IMR-90 (cell line): ENCODE results near the gene UPK1B. TPM values are rescaled to one million over a fixed set of nuclear protein-coding genes. Genes with fewer than 3 reads are reported as not detected.

ENCODE experiments used
- ATAC-seq: fragments of 200-7000 bp; cut with Tn5 transposase; 2 replicates; pipeline ENCODE4 v1.9.1; 2020; ENCODE audit warnings: low read depth, mild to moderate bottlenecking, moderate library complexity
- BruUV-seq: library from RNA; stranded (reverse); fragments of 400-500 nt; replicated peaks from 2 replicates; lab custom pipeline; 2021; lab: Mats Ljungman, UMichigan
- CTCF ChIA-PET: fragments of 300-600 bp; formaldehyde crosslinking; extraction: SDS; loops from one replicate; lab custom pipeline; 2021; ENCODE audit warnings: antibody characterized with exemption; lab: Yijun Ruan, JAX
- POLR2A ChIA-PET: fragments of 300-600 bp; sonication (Branson Sonifier 250); formaldehyde crosslinking; loops from one replicate; lab custom pipeline; 2022; ENCODE audit warnings: antibody characterized with exemption; ENCODE audit not compliant: unreplicated experiment; lab: Charles Lee
- DNase-seq: peaks from one replicate; pipeline ENCODE4 v3.0.0; 2013
- H2AFZ ChIP-seq: replicated peaks from 2 replicates; pipeline ENCODE3; 2013; ENCODE audit warnings: low read length, mild to moderate bottlenecking; ENCODE audit not compliant: poor library complexity
- H2AK5ac ChIP-seq: 2 replicates; pipeline ENCODE4 v1.6.1; 2013; ENCODE audit warnings: low read depth, low read length, inconsistent platforms
- H2AK9ac ChIP-seq: replicated peaks from 2 replicates; pipeline ENCODE3; 2013; ENCODE audit warnings: mild to moderate bottlenecking, low read depth, low read length, moderate library complexity; ENCODE audit not compliant: poor library complexity
- H2BK120ac ChIP-seq: 2 replicates; pipeline ENCODE4 v1.6.1; 2013; ENCODE audit warnings: low read depth, low read length, inconsistent platforms
- H2BK15ac ChIP-seq: 3 replicates; pipeline ENCODE4 v1.6.1; 2013; ENCODE audit warnings: low read depth, low read length, inconsistent platforms
- H2BK20ac ChIP-seq: 2 replicates; pipeline ENCODE4 v1.6.1; 2013; ENCODE audit warnings: low read depth, mild to moderate bottlenecking, inconsistent platforms, low read length, moderate library complexity
- H2BK5ac ChIP-seq: 2 replicates; pipeline ENCODE4 v1.6.1; 2013; ENCODE audit warnings: mild to moderate bottlenecking, low read depth, low read length, inconsistent platforms; ENCODE audit not compliant: poor library complexity, severe bottlenecking
- H3K14ac ChIP-seq: replicated peaks from 2 replicates; pipeline ENCODE4 v1.6.1; 2013; ENCODE audit warnings: low read depth, low read length, inconsistent platforms
- H3K18ac ChIP-seq: 2 replicates; pipeline ENCODE4 v1.6.1; 2013; ENCODE audit warnings: low read depth, low read length, control low read depth
- H3K23ac ChIP-seq: 2 replicates; pipeline ENCODE4 v1.6.1; 2013; ENCODE audit warnings: low read depth, low read length, inconsistent platforms
- H3K27ac ChIP-seq: 2 replicates; pipeline ENCODE4 v1.5.1; 2013; ENCODE audit warnings: mild to moderate bottlenecking, control low read depth, low read length; ENCODE audit not compliant: insufficient read depth
- H3K27me3 ChIP-seq: 2 replicates; pipeline ENCODE4 v1.6.1; 2013; ENCODE audit warnings: low read length; ENCODE audit not compliant: control insufficient read depth, insufficient read depth
- H3K36me3 ChIP-seq: 2 replicates; pipeline ENCODE4 v1.6.1; 2013; ENCODE audit warnings: low read length, mixed read lengths; ENCODE audit not compliant: control insufficient read depth, insufficient read depth
- H3K4ac ChIP-seq: 2 replicates; pipeline ENCODE4 v1.6.1; 2013; ENCODE audit warnings: low read depth, low read length, inconsistent platforms
- H3K4me1 ChIP-seq: 2 replicates; pipeline ENCODE4 v1.6.1; 2013; ENCODE audit warnings: low read length, mixed read lengths; ENCODE audit not compliant: control insufficient read depth, insufficient read depth
- H3K4me2 ChIP-seq: 2 replicates; pipeline ENCODE4 v1.6.1; 2013; ENCODE audit warnings: low read depth, mild to moderate bottlenecking, control low read depth, low read length, moderate library complexity
- H3K4me3 ChIP-seq: 2 replicates; pipeline ENCODE4 v1.5.1; 2013; ENCODE audit warnings: low read depth, mild to moderate bottlenecking, control low read depth, low read length, moderate library complexity; ENCODE audit not compliant: insufficient read depth
- H3K56ac ChIP-seq: 2 replicates; pipeline ENCODE4 v1.6.1; 2013; ENCODE audit warnings: low read length, inconsistent platforms; ENCODE audit not compliant: insufficient read depth; ENCODE audit errors: extremely low read depth
- H3K79me1 ChIP-seq, 2 experiments: 2 replicates each; pipeline ENCODE4 v1.6.1; 2013; ENCODE audit warnings: low read length in 2 of 2, inconsistent platforms in 1 of 2, low read depth in 1 of 2
- H3K9ac ChIP-seq: 2 replicates; pipeline ENCODE4 v1.6.1; 2013; ENCODE audit warnings: low read depth, low read length, control low read depth
- H3K9me1 ChIP-seq: 2 replicates; pipeline ENCODE4 v1.6.1; 2013; ENCODE audit warnings: low read length, inconsistent platforms; ENCODE audit not compliant: insufficient read depth
- H3K9me3 ChIP-seq: 2 replicates; pipeline ENCODE4 v1.6.1; 2013; ENCODE audit warnings: low read length; ENCODE audit not compliant: control insufficient read depth, insufficient read depth
- H4K20me1 ChIP-seq: 2 replicates; pipeline ENCODE4 v1.6.1; 2013; ENCODE audit warnings: low read length, inconsistent platforms; ENCODE audit not compliant: insufficient read depth
- H4K5ac ChIP-seq: 2 replicates; pipeline ENCODE4 v1.6.1; 2013; ENCODE audit warnings: mild to moderate bottlenecking, low read depth, low read length, control low read depth
- H4K8ac ChIP-seq, 2 experiments: 2 replicates each; pipeline ENCODE4 v1.6.1; 2013; ENCODE audit warnings: low read depth in 2 of 2, low read length in 2 of 2, control low read depth in 1 of 2, inconsistent platforms in 1 of 2
- H4K91ac ChIP-seq: 2 replicates; pipeline ENCODE4 v1.6.1; 2013; ENCODE audit warnings: low read depth, low read length, inconsistent platforms; ENCODE audit not compliant: insufficient read depth
- POLR2A ChIP-seq: IDR thresholded peaks from 2 replicates; pipeline ENCODE4 v1.6.1; 2012; ENCODE audit warnings: mild to moderate bottlenecking, low read depth, low read length
- WGBS, 2 experiments: methylation state at CpG; one replicate each; pipeline versions ENCODE4 v1.1.5 to v1.1.7; 2013; ENCODE audit warnings: missing lambda C conversion rate in 2 of 2; ENCODE audit not compliant: insufficient read length in 1 of 2; ENCODE audit errors: extremely low coverage in 2 of 2; 5-methylcytosine and 5-hydroxymethylcytosine counted together
- dilution Hi-C: fragments of 300-500 bp; cut with HindIII; formaldehyde crosslinking; loops from one replicate; pipeline ENCODE4 v1.14.3; 2018; ENCODE audit warnings: low sequenced_read_pairs; ENCODE audit not compliant: unreplicated experiment
- in situ Hi-C: fragments of 300-500 bp; cut with MboI; formaldehyde crosslinking; loops from 3 replicates; pipeline ENCODE4 v1.14.3; 2019; ENCODE audit warnings: low sequenced_read_pairs, inconsistent platforms, mixed read lengths
- intact Hi-C: fragments of 100-400 bp; cut with micrococcal nuclease; formaldehyde crosslinking; loops from 2 replicates; pipeline ENCODE4 v1.10.0; 2022
- polyA plus RNA-seq, 3 experiments: library from polyadenylated mRNA; depleted of rRNA; stranded (reverse); fragments of >200 nt; gene quantifications; 2 replicates each; pipeline ENCODE4 v1.2.3, GENCODE V29; 2012; ENCODE audit warnings: low replicate concordance in 1 of 3
- total RNA-seq: library from RNA; depleted of rRNA; stranded (reverse); fragments of >200 nt; gene quantifications from 2 replicates; pipeline ENCODE4 v1.2.3, GENCODE V29; 2012

The UPK1B gene
- total and polyA plus RNA-seq, 2 of the 4 experiments (the other 2 are of a cell fraction): 0.36 to 0.55 TPM

DNA sequence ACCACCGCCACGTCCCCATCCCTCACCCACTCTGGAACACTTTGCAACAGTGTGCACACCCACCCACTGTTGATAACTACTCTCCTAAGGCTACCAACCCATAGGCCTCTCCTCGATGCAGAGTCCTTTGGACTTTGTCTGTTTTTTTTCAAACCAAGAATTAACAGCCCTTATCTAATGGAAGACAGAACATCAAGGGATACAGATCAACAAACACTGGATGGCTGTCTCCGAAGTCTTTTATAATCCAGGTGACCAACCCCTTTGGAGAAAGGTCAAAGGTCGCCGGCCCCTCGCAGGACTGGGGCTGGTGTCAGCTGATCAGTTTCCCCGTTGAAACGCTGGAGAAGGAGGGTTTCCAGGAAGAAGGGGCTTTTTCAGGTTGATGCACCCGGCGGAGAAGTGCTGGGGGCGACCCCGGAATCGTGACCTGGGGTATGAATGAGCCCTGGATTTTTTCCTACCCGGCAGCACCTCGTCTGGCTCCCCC is 66.7 kb downstream of the UPK1B start:
- peak overlapping the region; percentile 35 for H2BK120ac ChIP-seq
- peak overlapping the region; percentile 69 to 76 for H4K8ac ChIP-seq
- no peak overlapping the region for H2BK20ac ChIP-seq
- H3K36me3 ChIP-seq: peaks cover 4% of the 10 kb centered on the region; the same call in 1 of the 2 replicates
- peaks cover 3% of the 10 kb centered on the region for H3K9me1 ChIP-seq
- BruUV-seq: no TSS peak
- ChIA-PET POLR2A (no interaction called here), CTCF (interaction anchor here (0.9 to 2.0 kb wide), 5 partner anchors 10 to 356 kb away, joined by 3 to 12 read pairs (median 4); partner anchors contain the start of gene TEX55)
- H2BK15ac ChIP-seq: no peak overlapping the region; the same call in 2 of the 3 replicates
- H3K4me2 ChIP-seq: peak overlapping the region; percentile 100
- intact Hi-C loops: loop anchor here (2.0 to 10.0 kb wide), 2 partner anchors 141 to 205 kb away; partner anchors contain the start of gene IGSF11
- no peak for TF ChIP-seq POLR2A
- peak overlapping the region; percentile 56 for H2AK9ac ChIP-seq
- peaks cover 8 to 27% of the 10 kb centered on the region in 2 experiments for H3K79me1 ChIP-seq
- H3K23ac ChIP-seq: peak overlapping the region; percentile 49
- peaks cover 5% of the 10 kb centered on the region; the same call in 1 of the 2 replicates for H3K4me1 ChIP-seq
- no peaks in the 10 kb centered on the region for H3K27me3 ChIP-seq
- H3K18ac ChIP-seq: peak overlapping the region; percentile 31; the same call in 1 of the 2 replicates
- dilution Hi-C loops: no loop called here
- H3K4ac ChIP-seq: peak overlapping the region; percentile 77
- ATAC-seq (no peak; the same call in 1 of the 2 replicates), DNase-seq (no peak)
- peak overlapping the region; percentile 95 for H3K9ac ChIP-seq
- in situ Hi-C loops: loop anchor here (5.0 kb wide), 1 partner anchor 93 kb away; the partner anchor contains the start of gene TEX55
- peak overlapping the region; percentile 71; the same call in 1 of the 2 replicates for H2AK5ac ChIP-seq
- H2AFZ ChIP-seq: peak overlapping the region; percentile 89
- H4K20me1 ChIP-seq: peaks cover 6% of the 10 kb centered on the region; the same call in 1 of the 2 replicates
- no peaks in the 10 kb centered on the region for H3K9me3 ChIP-seq
- H3K56ac ChIP-seq: peak overlapping the region; percentile 67
- peak overlapping the region; percentile 69 for H4K91ac ChIP-seq
- peak overlapping the region; percentile 82 for H3K4me3 ChIP-seq
- WGBS, 2 experiments: 4% methylated on average over 9 of the region's 16 CpGs; no CpG with 5 or more reads in 1 of the 2 experiments
- peak overlapping the region; percentile 84 for H3K27ac ChIP-seq
- peak overlapping the region; percentile 72 for H2BK5ac ChIP-seq
- H3K14ac ChIP-seq: peak overlapping the region; percentile 64
- H4K5ac ChIP-seq: peak overlapping the region; percentile 89; the same call in 1 of the 2 replicates
